GM08714 (cell line): ENCODE data around the gene ENPEP.
"Not testable (repeated sequence)": the region's sequence is repeated elsewhere in the genome, so short reads cannot be mapped to it uniquely, and the experiment has no call there.

Experiments
- H3K4me3 ChIP-seq: fragments of 200-500 bp; sonication (Bioruptor generic); 2 replicates; pipeline ENCODE4 v1.5.1; 2014; ENCODE audit warnings: mild to moderate bottlenecking, low read length, inconsistent platforms
- ZNF274 ChIP-seq: IDR thresholded peaks from 2 replicates; pipeline ENCODE4 v1.6.1; 2012; ENCODE audit warnings: mild to moderate bottlenecking, low read depth, low read length

The ENPEP gene

DNA sequence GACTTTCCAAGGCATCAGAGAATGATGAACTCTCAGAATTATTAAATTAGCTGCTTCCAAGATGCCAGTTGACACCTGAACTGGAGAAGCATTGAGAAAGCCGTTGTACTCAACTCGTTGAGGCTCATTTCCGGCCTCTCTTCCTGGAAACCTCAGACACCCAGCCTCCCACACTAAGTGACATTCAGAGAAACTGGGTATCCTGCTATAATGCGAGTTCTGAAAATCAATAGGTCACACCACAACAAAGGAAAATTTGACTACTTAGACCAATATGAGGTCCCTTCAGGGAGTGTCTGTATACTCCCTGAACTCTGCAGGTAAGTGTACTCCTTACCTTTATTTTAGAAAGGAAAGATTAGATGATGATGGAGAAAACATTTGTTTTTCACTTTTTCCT, 51.2 kb downstream of the ENPEP start:
- H3K4me3 ChIP-seq, result no peak overlapping the region
- TF ChIP-seq ZNF274, result no peak

DNA sequence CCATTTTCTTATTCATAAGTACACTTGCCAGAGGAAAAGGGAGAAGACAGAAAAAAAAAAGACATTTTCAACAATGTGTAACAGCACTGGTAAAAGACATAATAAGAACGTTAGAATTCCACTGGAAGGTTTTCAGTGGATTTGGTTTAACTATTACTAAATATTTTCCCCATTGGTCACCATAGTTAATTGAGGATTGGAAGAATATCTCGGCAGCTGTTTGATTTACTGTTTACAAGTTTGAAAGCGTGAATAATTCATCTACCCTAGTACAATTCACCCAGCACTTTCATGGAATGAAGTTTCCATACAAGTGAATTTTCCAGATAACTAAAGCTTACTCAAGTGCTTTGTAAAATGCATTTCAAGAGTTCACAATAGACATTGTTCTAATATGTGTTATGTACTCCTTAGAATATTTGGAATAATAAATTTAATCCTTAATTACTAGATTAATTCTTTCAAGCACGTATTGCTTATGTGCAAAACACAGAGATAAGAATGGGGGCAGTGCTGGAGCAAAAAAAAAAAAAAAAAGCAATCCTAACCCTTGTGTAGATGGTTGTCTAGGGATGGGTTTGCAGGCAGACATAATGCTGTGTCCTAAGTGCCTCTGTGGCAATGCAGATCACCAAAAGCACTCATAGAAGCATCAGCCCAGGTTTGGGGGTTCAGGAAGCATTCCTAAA, 57.1 kb downstream of the ENPEP start:
- TF ChIP-seq ZNF274, result no peak
- H3K4me3 ChIP-seq, result no peak overlapping the region

DNA sequence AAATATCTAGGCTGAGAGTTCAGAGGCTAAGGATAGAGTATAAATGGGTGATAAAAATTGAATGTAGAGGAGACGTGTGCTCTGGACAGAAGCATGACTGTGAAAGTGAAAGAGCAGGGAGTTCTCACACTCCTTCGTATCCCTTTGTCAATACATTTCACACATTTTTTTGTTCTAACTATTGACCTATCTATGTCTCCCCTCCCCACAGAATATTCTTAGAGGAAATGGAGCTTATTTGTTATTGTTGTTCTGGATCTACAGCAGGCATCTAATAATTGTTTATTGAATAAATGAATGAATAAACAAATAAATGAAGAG, 57.6 kb downstream of the ENPEP start:
- TF ChIP-seq ZNF274, result no peak
- H3K4me3 ChIP-seq, result no peak overlapping the region

DNA sequence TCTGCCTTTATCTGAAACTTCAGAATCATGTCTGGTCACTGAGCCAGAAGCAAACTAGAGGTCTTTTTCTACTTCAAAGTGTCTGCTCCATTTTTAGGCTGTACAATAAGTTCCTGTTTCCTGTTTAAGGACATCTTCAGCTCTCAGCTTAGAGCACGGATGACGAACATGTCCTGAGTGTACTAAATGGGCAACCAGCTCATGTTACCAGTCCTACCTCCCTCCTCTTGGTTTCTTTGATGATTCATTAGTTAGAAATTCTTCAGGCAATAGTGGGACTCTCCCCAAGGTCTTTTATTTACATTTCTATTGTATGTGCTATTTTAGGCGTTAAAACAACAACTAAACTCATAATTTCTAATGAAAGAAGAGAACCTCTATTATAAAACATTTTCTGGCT, 58.0 kb downstream of the ENPEP start:
- no peak for TF ChIP-seq ZNF274
- no peak overlapping the region for H3K4me3 ChIP-seq

DNA sequence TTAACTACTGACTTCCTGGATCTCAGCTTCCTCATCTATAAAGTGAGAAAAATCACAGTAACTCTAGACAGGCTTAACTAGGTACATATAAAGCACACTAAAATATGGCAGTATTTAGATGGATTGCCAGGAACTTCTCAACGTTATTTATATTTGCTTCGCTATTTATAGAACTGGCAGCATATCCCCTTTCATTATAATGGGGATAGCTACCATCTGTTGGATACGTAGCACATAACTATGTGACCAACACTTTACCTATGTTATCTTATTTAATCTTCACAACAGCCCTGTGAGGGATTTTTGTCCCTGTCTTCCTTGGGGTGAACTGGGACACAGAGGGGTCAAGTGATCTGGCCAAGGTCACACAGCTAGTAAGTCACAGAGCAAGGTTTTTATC, 64.6 kb downstream of the ENPEP start:
- TF ChIP-seq ZNF274, result no peak
- H3K4me3 ChIP-seq, result no peak overlapping the region

DNA sequence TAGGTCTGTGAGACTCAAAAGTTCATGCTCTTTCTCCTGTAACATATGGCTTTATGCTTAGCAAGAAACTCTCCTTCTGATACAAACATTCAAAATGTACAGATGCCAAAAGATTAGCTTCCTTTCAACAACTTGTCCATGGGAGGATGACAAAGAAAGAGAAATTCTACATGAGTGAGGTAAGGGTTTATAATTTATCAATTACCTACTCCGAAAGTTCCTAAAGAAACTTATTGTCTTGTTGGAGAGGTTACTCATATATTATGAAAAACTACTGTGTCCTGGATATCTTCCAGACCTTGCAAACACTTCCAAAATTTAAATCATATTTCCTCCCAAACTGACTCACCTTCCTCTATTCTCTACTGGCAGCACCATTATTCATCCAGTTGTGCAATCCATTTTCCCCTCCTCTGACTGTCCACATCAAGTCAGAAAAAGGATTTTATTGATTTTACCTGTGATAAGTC, 65.1 kb downstream of the ENPEP start:
- TF ChIP-seq ZNF274, result no peak
- no peak overlapping the region for H3K4me3 ChIP-seq

DNA sequence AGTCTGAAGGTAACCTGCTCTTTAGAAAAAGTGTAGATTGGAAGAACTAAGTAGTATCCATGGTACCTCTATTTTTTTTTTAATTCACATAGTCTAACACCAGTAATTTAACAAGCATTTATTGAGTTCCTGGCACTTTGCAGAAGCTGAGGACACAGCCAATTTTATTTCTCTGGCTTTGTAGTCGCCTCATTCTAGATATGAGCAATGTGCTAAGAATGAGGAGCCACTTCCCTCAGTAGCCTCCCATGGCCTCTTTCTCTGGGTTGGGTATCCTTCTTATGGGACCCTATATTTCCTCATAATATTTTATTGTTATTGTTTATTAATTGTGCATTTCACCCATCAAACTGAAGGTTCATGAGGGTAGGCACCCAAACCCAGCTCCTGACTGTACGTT, 67.6 kb downstream of the ENPEP start:
- H3K4me3 ChIP-seq, result no peak overlapping the region
- TF ChIP-seq ZNF274, result no peak

DNA sequence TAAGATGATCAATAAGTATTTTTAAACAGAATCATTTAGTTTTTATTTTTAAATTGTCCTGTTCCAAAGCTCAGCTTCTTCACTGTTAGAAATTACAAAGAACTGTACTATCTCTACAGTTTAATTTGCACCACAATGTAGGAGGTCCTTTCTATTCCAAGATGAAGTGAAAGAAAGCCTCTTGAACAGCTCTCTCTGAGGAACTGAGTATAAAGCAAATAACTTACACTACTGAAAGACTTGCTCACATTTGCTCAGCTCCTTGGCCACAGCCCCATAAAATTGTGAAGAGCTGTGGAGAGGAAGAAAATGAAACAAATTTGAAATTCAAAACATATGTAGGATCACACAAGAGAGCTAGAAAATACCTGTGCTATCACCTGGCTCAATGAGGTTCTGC, 68.6 kb downstream of the ENPEP start:
- no peak overlapping the region for H3K4me3 ChIP-seq
- TF ChIP-seq ZNF274, result no peak

DNA sequence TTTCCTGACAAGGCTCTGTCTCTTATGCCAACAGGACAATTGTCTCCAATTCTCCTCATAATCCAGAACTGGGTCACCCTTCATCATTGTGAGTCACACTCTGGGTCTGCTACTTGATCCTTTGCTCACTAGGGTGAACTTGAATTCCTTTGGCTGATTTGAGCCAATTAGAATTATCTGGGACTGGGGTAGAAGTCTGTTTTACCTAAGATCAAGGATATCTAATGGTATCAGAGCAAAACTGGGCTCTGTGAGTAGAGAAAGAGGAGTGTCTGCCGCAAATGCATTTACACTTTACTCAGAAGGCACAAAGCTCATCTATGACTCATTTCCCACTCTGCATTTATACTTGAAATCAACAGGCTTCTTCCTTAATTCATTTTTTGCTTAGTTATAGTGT, 74.3 kb downstream of the ENPEP start:
- no peak for TF ChIP-seq ZNF274
- H3K4me3 ChIP-seq, result no peak overlapping the region

DNA sequence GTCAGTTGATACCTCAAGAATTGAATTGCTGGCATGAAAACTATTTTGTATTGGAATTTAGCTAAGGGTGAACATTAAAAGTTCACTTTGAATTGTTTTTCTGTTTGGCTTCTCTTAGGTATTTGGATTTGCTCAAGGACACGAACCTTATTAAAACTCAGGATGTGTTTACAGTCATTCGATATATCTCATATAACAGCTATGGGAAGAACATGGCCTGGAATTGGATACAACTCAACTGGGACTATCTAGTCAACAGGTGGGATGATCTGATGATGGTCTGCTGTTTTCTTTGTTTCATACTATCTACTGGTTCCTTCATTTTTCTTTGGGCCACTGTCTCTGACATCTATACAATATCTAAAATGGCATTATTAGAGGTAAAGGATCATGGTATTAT, 77.2 kb downstream of the ENPEP start:
- TF ChIP-seq ZNF274, result no peak

DNA sequence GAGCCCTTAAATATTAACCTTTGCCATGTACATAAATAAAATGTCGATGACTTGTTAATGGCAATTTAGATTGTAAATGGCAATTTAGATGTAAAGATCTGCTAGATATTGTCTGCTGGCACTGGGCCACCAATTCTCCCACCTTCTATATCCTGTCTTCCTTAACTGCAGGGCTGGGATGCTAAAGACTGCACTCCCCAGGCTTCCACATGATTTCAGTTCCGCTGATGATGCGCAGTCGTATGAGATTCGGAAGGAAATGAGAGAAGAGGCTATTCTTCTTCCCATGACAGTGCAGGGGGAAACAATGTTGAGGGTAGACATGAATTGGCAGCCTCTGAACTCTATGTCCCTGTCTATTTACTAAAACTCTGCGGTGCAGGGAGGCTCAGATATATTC, 91.3 kb downstream of the ENPEP start:
- no peak overlapping the region for H3K4me3 ChIP-seq
- no peak for TF ChIP-seq ZNF274

More for the DNA sequence above, 77.2 kb downstream of the ENPEP start:
- H3K4me3 ChIP-seq, result no peak overlapping the region

DNA sequence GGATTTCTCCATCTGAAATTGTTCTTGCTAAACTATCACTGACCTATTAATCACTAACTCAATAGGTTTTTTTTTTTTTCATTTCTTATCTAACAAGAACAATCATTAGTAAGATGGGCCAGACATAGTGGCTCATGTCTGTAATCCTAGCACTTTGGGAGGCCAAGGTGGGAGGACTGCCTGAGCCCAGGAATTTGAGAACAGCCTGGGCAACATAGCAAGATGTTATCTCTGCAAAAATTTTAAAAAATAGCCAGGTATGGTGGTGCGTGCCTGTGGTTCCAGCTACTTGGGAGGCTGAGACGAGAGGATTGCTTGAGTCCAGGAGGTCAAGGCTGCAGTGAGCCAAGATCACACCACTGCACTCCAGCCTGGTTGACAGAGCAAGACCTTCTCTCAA, 100.7 kb downstream of the ENPEP start:
- not testable (repeated sequence) for H3K4me3 ChIP-seq

DNA sequence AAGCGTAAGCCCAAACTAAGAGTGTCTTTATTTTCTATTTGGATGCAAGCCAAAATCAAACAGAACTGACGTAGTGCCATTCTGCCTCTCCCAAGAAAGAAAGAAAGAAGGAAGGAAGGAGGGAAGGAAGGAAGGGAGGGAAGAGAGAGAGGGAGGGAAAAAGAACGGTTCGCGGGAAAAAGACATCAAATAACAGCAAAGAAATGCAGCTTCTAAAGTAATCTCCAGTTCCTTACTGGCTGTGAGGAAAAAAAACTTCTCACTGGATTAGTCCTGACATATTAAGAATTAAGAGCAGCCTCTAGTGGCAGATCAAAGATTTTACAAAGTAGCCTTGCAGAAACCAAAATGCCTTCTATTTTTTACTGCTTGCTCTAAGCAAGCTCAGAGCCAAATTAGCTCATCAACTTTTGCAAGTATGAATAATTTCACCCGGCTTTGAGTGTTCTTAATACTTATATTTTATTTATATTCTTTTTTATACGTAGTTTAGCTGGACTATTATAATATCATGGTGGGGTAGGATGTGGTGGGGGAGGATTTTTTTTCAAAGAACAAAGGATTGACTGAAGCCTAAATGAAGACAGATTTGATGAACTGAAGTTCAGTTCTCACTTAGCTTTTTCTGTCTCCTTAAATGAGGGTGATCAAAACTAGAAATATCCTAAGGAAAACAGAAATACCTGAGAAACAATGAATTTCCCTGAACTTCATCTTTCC, 110.3 kb downstream of the ENPEP start:
- no peak for TF ChIP-seq ZNF274
- H3K4me3 ChIP-seq, result no peak overlapping the region

DNA sequence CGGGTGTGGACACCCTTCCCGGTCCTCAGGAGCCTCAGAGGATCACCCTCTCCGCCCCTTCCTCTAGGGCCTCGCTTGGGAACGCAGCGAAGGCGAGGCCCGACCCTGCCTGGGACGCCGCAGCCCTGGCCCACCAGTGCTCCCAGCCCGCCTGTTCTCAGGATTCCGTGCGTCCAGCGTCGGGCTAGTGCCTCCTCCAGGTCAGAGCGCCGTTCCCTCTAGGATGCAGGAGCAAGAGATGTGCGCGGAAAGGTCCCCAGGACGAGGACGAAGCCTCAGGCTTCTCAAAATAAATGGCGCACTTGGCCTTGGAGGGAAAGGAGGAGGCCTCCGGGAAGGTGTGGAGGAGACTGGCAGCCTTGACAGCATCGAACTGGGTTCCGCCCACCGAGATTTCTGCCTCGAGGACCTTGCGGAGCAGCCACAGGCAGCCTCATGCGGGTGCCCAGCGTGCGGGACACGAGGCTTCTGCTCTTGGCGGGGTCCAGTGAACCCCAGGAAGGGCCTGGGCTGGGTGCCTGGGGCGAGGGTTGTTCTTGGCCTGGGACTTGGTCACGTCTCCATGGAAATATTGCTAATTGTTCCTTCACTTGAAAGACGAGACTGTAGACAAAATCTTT, 111.8 kb downstream of the ENPEP start:
- no peak for TF ChIP-seq ZNF274
- no peak overlapping the region for H3K4me3 ChIP-seq

DNA sequence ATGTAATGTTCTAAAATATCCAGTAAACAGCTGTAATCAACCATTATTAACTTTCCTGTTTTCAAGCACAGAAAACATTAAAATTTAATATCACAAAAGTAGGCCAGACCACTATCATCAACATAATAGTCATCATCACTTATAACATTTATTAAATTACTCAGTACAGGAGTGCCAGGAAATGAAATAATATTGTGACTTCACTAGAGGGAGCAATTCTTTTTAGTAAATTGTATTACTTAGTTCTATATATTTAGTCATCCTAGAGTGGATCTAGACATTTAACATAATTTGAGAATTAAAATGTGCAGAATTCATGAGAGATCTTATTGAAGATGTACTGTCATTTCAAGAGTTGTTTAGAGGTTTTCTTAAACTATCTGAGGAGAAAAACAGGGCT, 113.3 kb downstream of the ENPEP start:
- no peak overlapping the region for H3K4me3 ChIP-seq
- no peak for TF ChIP-seq ZNF274
